Right atrium auricular region (tissue), 2 donors: Measurements from ENCODE around the gene ZFP1. TPM values are rescaled to one million over a fixed set of nuclear protein-coding genes. Genes with fewer than 3 reads are reported as not detected.

ENCODE experiments used
- DNase-seq: peaks from one replicate; pipeline ENCODE4 v3.0.0-alpha.2; 2019; ENCODE audit warnings: low spot score
- H3K27ac ChIP-seq, 2 donors: fragments of 200-600 bp; sonication (generic); 1 replicate in 1 of 2; 2 replicates in 1 of 2; pipeline ENCODE4 v1.5.1; 2016 to 2019
- H3K27me3 ChIP-seq, 2 donors: fragments of 200-600 bp; sonication (generic); one replicate each; pipeline versions ENCODE4 v1.5.1 to v1.6.0; 2017 to 2019
- H3K36me3 ChIP-seq: fragments of 200-600 bp; sonication (generic); one replicate; pipeline ENCODE4 v1.5.1; 2016
- H3K4me1 ChIP-seq, 2 donors: fragments of 200-600 bp; sonication (generic); one replicate each; pipeline versions ENCODE4 v1.5.1 to v1.6.0; 2017 to 2019
- H3K4me3 ChIP-seq, 2 donors: fragments of 200-600 bp; sonication (generic); 1 replicate in 1 of 2; 2 replicates in 1 of 2; pipeline ENCODE4 v1.5.1; 2017 to 2019; ENCODE audit warnings: mild to moderate bottlenecking in 1 of 2, moderate library complexity in 1 of 2
- H3K9me3 ChIP-seq, 2 donors: fragments of 200-600 bp; sonication (generic); one replicate each; pipeline ENCODE4 v1.5.1; 2019
- CTCF ChIP-seq, 2 donors: fragments of 200-600 bp; sonication (generic); IDR thresholded peaks; one replicate each; pipeline ENCODE4 v1.5.1; 2019; ENCODE audit warnings: antibody characterized with exemption in 2 of 2
- total RNA-seq, 2 donors: library from RNA; depleted of rRNA; stranded (reverse); fragments of >200 nt; gene quantifications; one replicate each; pipeline ENCODE4 v1.1.0, GENCODE V29; 2016

ZFP1 gene
- total RNA-seq, 2 donors from 2014 or later: 8.6 to 8.8 TPM

DNA sequence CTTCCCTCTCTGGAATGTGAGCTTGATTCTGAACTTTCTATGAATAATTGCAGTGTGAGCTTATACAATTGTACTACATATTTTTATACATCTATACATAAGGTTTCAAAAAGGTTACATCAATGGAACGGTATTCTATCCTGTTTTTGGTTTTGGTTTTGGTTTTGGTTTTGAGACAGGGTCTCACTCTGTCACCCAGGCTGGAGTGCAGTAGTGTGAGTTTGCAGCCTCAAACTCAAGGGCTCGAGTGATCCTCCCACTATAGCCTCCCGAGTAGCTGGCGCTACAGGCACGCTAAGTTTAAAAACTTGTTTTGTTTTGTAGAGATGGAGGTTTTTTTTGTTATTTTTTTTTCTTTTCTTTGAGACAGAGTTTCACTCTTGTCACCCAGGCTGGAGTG lies 71.5 kb downstream of the ZFP1 start:
- Histone ChIP-seq H3K9me3 (no peaks in the 10 kb centered on the region), H3K4me1 (no peaks in the 10 kb centered on the region), H3K4me3 (no peak overlapping the region), H3K36me3 (no peaks in the 10 kb centered on the region), H3K27ac (no peak overlapping the region), H3K27me3 (no peaks in the 10 kb centered on the region)
- no peak for TF ChIP-seq CTCF (IDR thresholded peaks at IDR 0.05)
- DNase-seq: no peak

Other genes with a start within 250 kb of the ZFP1 start
- gene WDR59, start 163.4 kb upstream of the ZFP1 start, total RNA-seq: 10 to 100 TPM; 12.5 to 18.0 TPM
- gene ZNRF1, start 149.5 kb upstream of the ZFP1 start, total RNA-seq: 10 to 100 TPM; 15.3 to 19.8 TPM
- 10 to 100 TPM; 28.8 to 65.6 TPM for gene LDHD, start 31.7 kb upstream of the ZFP1 start, total RNA-seq
- gene CTRB2, start 58.6 kb downstream of the ZFP1 start, total RNA-seq: not detected
- not detected for gene CTRB1, start 70.5 kb downstream of the ZFP1 start, total RNA-seq
- 10 to 100 TPM; 58.0 to 88.2 TPM for gene BCAR1, start 103.1 kb downstream of the ZFP1 start, total RNA-seq